ENCODE measurements around the gene PSD2.

DNA sequence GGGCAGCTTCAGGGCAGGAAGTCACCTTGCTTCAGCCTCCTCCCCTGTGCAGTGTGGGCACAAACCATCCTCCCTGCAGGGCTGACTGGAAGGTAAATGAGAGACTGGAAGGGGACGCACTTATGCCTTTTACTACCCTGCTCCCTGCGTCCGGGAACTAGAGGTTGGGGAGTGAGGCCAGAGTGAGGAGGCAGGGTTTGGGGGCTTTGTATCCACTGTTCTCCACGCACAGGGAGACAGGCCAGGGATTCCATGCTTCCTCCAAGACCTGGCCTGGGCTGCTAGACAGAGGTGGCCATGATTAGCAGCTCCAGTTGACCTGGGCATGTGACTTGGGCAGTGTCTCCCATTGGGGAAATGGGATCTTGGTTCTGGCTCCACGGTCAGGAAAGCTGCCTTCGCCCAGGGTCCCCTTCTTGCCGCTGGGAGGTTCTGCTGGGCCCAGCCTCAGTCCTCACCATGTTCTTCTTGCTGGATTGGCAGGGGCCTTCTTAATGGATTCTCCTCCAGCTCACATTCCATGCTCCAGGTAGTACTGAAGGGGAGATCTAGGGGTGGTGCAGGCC lies 37.0 kb upstream of the PSD2 start:
- TF ChIP-seq POLR2A (IDR thresholded peaks at IDR 0.05): no peak
- TF ChIP-seq, protein P1, sequence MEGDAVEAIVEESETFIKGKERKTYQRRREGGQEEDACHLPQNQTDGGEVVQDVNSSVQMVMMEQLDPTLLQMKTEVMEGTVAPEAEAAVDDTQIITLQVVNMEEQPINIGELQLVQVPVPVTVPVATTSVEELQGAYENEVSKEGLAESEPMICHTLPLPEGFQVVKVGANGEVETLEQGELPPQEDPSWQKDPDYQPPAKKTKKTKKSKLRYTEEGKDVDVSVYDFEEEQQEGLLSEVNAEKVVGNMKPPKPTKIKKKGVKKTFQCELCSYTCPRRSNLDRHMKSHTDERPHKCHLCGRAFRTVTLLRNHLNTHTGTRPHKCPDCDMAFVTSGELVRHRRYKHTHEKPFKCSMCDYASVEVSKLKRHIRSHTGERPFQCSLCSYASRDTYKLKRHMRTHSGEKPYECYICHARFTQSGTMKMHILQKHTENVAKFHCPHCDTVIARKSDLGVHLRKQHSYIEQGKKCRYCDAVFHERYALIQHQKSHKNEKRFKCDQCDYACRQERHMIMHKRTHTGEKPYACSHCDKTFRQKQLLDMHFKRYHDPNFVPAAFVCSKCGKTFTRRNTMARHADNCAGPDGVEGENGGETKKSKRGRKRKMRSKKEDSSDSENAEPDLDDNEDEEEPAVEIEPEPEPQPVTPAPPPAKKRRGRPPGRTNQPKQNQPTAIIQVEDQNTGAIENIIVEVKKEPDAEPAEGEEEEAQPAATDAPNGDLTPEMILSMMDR (IDR thresholded peaks at IDR 0.05 in 4 of 5, conservative IDR thresholded peaks at IDR 0.05 in 1 of 5): no peak

Data from gastrocnemius medialis (tissue), 4 donors.